Activated gamma-delta T cell (primary cell): Measurements from ENCODE around the gene DAPK1.

Source experiments
- DNase-seq: peaks from one replicate; lab custom pipeline; 2025; lab: John Stamatoyannopoulos, UW

The DAPK1 gene

DNA sequence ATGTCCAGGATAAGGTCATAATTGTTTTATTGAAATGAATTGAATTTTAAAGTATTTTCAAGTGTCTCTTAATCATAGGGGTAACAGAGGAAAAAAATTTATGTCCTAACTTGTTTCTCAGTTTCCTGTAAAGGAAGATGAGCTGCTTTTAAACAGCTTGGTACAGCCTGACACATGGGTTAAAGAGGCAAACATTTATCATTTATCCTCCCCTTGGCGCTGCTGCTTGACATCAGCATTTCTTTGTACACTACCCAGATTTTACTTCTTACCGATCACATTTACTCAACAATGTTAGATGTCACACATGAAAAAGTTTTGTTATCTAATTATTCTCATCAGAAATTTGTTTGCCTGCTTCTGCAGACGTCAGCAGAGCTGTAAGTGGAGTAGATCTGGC lies 148.9 kb downstream of the DAPK1 start:
- no peak for DNase-seq

DNA sequence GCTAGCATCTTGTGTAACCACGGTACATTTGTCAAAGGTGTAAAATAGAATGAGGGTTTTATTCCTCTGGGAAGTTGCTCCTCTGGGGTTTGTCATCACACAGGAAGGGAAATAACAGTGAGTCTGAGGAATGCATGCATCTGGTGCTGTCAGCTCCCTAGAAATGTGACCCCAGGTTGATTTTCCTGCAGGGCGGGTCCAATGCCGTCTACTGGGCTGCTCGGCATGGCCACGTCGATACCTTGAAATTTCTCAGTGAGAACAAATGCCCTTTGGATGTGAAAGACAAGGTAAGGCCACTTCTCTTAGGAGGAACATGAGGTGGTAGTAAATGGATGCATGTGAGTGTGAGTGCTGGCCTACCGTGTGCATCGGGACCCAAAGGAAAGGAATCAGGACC lies 149.4 kb downstream of the DAPK1 start:
- no peak for DNase-seq

DNA sequence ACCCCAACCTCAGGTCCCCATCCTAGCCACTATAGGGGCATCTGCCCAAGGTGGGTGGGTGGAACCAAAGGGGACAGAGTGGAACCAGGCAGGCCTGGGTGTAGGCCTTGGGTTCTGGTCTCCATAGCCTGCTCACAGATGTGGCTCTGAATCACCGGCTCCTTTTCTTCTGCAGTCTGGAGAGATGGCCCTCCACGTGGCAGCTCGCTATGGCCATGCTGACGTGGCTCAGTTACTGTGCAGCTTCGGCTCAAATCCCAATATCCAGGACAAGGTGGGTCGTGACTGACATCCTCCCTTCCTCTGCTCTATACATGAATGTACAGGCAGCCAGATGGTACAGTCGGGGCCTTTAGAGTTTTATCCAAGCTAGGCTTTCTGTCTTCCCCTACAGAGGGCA lies 150.9 kb downstream of the DAPK1 start:
- no peak for DNase-seq

DNA sequence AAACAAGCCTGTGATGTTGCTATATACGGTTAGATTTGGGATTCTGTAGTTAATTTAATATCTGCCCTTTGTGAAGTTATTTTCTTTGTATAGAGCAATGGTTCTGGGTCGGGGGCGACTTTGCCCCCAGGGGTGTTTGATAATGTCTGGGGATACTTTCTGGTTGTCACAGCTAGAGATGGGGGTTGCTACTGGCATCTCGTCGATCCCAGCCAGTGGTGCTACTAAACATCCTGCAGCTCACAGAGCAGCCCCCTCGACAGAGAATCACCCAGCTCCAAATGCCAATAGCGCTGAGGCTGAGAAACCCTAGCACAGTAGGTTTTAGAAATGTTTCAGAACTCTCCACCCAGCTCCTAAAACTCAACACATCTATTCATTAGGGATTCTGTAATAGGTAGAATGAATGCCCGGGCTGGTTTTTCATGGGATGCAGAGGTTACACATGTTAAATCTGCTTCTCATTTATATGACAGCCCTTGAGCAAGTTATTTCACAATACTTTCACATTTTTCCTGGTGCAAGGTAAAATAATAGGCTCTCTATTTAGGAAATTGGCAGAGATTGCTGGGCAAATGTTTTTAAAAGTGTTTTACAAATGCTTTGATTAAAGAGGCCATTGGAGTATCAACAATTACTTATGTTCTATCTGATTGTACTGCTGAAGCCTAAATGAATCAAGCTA lies 153.1 kb downstream of the DAPK1 start:
- DNase-seq = no peak

DNA sequence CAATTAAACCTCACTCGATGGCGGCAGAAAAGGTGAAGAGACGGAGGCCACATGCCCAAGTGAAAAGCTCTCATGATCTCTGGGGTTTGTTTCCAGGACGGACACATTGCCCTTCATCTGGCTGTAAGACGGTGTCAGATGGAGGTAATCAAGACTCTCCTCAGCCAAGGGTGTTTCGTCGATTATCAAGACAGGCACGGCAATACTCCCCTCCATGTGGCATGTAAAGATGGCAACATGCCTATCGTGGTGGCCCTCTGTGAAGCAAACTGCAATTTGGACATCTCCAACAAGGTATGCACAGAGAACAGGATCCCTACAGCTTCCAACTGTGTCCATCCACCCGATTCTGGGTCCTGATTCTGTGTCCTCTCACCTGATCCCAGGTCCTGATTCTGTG lies 153.8 kb downstream of the DAPK1 start:
- no peak for DNase-seq

DNA sequence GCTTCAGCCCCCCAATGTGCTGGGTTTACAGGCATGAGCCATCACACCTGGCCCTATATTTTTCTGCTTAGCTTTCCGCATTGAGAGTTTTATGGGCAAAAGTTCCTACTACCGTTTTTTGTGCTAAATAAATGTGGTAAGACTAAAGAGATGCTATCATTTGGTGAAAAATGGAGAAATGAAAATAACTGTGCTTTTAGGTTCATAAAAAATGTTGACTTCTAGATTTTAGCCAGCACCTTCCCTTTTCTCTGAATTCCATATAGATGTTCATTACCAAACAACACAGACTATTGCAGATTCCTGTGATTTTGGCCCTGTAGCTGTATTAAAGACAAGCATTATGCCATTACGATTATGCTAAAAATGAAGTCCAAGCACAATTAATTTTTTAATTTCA lies 156.3 kb downstream of the DAPK1 start:
- no peak for DNase-seq

DNA sequence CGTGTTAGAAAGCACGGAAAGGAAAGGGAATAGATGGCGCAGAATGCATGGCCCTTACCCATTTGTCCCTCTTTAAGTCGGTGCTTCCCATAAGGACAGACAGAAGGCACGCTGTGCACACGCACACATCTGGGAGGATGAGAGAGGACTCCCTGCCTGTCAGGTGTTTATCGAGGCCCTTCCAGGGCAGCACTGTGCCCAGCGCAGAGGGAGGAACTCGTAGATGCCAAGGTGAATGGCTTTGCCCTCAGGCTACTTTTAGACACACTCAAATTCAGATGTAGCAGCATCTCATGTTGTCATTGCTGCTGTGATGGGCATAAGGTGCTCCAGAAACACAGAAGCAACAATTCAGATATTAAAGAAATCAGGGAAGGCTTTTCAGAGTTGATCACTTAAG lies 158.1 kb downstream of the DAPK1 start:
- DNase-seq = no peak

DNA sequence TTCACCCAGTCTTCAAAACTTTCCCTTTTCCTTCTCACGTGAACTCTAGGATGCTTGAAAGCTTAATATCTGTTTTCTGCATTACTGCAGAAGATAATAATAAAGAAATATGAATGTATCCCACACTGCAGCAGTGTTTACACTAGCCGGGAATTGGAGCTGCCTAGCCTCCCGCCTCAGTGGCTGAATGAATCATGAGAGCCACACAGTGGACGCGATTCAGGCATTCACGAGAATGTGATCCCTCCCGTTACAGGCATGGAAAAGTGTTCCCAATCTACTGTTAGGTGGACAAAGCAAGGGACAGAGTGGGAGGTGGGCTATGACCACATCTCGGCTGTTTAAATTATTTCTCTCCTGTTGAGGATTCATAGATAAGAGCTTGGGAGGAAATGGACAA lies 158.8 kb downstream of the DAPK1 start:
- no peak for DNase-seq

DNA sequence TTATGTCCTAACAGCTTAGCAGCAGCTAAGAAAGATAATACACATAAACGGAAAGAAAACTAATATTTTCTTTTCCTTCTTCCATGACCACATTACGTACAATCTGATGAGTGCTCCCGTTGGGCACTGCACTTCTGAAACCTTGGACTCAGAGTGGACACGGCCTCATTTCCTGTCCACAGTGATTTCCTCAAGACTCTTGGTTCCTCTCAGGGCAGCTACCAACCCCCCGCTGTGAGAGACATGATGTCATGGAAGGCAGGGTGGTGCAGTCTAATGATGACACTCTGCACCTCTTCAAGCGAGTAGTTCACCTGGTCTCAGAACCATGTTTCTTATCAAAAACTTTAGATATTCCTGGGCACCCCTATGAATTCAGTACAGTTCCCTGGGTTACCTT lies 159.5 kb downstream of the DAPK1 start:
- DNase-seq = no peak

DNA sequence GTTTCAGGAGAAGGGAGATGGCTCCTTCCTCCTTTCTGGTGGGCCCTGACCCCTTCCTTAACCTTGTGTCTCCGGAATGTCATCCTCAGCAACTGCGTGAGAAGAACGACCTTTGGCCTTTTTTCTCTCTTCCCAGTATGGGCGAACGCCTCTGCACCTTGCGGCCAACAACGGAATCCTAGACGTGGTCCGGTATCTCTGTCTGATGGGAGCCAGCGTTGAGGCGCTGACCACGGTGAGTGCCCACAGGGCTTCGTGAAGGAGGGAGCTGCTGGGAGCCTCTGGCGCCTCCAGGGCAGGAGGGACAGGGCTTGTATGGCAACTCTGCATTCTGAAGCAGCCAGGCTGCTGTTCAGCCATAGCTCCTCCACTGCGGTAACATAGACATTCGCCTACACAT lies 160.2 kb downstream of the DAPK1 start:
- no peak for DNase-seq

DNA sequence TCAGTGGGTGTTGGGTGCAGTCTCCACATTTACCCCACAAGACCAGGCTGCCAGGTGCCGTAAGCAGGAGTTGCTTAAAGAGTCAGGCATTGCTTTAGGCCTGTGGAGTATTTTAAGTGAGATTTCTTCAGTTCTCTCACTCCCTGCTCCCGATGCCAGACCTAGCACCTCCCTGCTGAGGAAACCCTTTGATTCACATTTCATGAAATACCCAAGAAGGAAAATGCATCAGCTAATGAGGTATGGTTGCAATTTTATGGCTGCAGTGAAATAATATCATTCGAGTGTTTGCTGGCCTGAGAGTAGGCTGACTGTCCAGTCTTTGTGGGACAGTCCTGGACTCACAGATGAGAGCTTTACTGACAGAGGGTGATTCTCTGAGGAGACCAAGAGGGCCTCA lies 160.8 kb downstream of the DAPK1 start:
- no peak for DNase-seq

DNA sequence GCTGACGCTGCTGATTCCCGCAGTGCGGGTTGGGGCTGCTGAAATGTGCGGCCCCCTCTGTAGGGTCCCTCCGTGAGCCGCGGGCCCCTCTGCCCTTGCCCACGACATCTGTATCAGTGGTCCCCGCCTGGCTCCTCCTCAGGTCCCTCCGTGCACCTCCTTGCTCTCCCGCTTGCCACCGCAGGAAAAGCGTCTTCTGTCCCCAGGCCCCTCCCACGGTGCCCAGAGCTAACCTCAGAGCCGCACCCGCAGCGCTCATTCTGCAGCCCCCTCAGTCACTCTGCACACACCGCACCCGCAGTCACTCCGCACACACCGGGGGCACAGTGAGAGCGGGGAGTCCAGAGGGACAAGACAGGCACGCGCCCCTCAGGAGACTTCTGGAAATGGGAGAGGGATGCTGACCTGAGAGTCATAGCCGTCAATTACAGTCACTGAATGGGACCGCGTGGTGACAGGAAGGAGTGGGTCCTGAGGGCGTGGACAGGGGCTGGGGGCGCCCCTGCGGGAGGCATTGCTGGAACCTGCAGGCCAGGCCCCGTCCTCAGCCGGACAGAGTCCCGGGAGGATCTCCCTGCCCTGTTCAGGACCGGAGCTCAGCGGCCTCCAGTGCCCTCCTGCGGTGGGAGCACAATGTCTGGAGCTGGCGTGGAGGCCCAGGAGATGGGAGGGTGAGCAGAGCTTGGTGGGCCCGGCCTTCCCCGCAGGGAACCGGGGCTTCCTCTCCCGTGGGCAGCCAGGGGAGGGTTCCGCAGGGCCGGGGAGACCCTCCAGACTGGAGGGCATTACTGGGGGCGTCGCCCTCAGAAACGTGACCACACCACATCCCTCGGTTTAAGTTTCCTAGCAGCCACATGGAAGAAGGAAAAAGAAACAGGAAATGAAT lies 162.1 kb downstream of the DAPK1 start:
- DNase-seq = no peak

DNA sequence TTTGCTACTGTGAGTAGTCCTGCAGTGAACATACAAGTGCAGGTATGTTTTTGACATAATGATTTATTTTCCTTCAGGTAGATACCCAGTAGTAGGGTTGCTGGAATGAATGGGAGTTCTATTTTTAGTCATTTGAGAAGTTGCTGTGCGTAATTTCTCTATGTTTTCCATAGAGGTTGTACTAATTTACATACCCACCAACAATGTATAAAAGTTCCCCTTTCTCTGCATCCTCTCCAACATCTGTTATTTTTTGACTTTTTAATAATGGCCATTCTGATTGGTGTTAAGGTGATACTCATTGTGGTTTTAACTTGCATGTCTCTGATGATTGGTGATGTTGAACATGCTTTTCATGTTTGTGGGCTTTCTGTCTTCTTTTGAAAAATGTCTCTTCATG lies 163.6 kb downstream of the DAPK1 start:
- DNase-seq = no peak

DNA sequence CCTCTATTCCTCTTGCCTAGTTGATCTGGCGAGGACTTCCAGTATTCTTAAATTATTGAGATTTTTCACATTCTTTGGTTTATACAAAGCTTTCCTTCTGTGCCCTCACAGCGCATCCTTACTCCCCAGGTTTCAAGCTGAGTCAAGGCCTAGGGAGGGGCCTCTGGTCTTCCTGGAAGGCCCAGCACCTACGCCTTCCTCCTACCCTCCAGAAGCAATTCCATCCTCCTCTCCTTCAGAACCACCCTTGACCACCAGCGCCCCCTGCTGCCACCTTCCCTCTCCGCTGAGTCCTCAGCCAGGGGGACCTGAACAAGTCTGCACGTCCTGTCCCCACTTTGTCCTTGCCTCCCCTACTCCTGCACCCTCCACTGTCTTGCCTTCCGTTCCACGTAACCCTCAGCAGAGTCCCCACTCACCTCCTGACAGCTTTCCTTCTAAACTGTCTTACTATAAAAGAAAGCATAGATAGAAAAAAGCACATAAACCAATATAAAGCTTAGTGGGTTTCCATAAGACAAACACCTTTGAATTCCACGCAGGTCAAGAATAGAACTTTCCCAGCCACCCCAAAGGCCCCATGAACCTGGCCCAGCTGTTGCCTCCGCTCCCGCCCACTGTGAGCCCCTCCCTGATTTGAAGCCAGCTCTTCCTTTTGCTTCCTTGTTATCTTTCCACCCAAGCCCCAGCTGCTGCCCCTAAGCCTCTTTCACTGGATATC lies 165.3 kb downstream of the DAPK1 start:
- no peak for DNase-seq

DNA sequence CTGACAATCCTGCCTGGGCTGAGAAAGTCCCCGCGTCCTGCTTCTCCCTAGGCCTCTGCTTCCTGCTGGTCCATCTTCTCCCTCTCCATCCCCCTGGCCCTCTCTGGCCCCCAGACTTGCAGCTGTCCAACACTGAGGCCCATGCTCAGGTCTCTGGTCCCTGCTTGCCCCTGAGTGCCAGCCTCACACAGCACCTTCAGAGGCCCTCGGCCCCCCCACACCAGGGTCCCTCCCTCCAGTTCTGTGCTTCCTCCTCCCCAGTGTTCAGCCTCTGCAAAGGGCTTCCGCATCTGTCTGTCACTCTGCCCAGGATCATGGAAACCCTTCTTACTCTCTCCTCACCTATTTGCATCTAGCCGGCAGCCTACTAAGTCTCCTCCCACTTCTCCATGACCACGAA lies 165.9 kb downstream of the DAPK1 start:
- DNase-seq = no peak

DNA sequence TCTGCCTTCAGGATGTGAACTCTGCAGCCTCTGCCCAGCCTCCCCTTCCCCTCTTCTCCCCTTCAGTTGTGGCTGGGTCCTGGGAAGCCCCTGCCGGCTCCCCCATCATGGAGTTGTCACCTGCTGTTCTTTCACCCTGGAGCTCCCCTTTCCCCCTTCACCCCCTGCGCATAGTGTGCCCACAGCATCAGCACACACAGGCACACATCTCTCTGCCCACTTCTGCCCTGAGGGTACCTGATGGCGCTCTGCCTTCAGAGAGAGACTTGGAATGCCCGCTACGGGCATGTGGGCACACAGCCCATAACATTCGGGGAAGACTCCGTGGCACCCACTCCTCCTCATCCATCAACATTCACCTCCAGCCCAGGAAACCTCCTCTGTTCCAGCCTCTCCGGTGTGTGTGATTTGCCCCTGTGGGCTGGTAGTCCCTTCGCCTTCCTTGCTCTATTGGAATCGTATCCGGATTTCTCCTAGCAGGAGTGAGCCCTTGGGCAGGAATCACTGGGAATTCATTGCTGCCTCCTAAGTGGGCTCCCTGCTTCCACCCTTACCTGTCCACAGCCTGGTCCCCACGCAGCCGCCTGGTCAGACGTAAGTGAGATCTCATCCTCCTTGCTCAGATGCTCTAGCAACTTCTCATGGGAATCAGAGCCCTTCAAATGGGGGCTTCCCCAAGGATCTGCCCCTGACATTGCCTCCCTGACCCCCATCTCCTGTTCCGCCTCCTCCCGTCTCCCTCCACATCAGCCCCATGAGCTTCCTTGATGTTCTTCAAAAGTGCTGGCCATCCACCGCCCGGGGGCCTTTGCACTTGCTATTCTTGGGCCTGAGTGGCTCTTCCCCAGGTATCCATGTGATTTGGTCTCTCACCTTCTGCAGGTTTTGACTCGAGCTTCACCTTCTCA lies 166.7 kb downstream of the DAPK1 start:
- DNase-seq = no peak

DNA sequence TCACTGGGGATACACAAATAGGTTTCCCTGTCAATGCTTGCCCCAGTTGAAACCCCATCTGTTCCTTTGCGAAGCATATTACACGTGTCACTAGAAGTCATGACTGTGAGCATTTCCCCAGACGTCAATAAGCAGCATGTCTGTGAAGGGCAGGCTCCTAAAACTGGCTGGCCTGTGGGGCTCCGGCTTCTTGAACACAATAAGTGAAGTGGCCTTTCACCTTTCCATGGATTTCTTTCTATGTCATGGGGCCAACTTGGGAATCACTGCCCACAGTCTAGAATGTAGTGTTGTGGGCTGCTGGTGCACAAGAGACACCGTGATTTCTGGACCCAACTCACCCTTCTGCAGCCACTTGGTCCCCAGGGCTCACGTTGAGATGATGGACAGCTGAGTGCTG lies 167.8 kb downstream of the DAPK1 start:
- no peak for DNase-seq

DNA sequence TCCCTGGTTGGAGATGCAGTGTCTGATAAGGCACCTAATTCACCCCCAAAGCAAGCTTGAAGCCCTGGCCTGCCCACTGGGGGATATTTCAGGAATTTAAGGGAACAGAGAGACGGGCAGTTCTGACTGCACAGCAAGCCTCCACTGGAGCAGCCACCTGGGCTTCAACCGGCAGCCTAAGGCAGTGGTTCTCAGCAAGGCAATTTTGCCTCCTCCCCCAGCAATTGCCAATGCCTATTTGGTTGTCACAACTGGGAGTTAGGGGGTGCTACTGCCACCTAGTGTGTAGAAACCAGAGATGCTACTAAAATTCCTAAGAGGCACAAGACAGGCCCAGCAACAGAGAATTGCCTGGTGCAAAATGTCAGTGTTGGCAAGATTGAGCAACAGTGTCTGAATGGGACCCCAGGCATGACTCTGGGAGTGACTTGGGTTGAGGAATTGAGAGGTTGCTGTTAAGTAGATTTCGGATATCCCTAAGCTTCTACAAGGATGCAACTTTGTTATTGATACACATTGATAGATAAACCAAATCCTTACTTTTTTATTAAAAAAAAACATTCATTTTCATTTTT lies 169.6 kb downstream of the DAPK1 start:
- no peak for DNase-seq

DNA sequence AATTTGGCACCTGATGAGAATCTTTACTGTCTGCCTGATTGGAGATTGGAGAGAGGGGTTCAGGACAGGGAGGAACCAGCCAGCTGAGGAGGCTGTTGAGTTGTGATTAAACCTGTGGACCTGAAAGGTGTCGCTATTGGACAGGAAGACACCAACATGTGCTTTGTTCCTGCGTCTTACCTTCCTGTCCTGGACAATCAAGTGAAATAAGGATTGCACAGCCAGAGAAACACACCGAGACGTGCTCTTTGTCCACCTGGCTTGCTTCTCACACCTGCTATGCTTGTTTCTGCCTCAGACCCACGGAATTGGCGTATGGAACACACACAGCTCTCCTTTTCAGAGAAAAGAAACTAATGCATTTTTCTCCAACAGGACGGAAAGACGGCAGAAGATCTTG lies 170.6 kb downstream of the DAPK1 start:
- no peak for DNase-seq

DNA sequence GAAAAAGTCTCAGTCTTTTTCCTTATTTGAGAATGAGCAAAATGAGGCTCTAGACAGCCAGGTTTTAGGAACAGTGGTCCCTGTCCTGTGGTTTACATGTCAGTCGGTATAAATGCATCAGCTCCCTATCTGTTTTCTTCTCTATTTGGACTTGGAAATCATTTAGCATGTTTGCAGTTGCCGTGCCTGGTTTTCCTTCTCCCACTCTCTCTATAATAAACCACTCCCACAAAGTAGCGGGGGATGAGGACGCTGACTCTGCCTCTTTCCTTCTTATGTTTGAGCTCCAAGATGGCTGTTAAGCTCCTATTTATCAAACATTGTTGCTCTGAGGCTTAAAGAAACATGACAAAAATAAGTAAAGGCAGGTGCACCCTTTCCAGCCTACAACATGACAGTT lies 171.1 kb downstream of the DAPK1 start:
- DNase-seq = no peak

DNA sequence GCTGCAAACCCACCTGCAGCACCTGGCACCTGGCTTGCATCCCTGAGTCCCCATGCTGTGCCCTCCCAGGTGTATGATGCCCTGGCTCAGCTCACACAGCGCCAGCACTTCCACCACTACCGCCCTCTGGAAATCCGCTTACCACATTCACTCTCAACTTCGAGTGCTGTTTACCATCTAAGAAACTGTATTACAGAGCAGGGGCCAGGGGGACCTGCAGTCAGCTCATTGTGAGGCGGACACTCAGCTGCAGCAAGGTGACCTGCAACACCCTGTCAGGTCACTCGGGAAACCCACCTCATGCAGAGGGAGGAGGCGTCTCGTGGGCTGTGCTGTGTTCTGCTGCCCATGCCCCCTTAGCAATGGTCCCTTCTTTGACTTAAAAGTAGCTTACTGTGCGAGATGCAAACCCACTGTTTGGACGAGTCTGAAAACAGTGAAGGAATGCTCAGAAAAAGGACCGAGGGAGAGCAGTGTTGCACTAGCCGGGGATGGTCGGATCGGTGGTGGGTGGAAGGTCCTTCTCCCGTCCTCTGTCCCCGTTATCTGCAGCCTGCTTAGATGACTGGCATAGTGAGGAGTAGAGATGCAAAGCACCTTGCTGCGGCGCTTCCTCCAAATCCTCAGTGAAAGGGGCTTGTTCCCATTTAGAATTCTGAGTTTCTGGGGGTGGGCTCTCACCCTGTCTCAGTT lies 173.1 kb downstream of the DAPK1 start:
- no peak for DNase-seq
